GM12878 (cell line): ENCODE results near the gene UGT1A8. TPM values are rescaled to one million over a fixed set of nuclear protein-coding genes. Genes with fewer than 3 reads are reported as not detected.

Experiments
- ATAC-seq: fragments of 200-7000 bp; cut with Tn5 transposase; 3 replicates; pipeline ENCODE4 v1.9.1; 2020; ENCODE audit warnings: mild to moderate bottlenecking, moderate library complexity
- BruUV-seq: library from RNA; stranded (reverse); fragments of 400-500 nt; replicated peaks from 2 replicates; lab custom pipeline; 2021; lab: Mats Ljungman, UMichigan
- CTCF ChIA-PET: fragments of 300-600 bp; sonication (Branson Sonifier 250); formaldehyde crosslinking; extraction: SDS; loops from one replicate; lab custom pipeline; 2021; ENCODE audit warnings: inconsistent platforms; lab: Yijun Ruan, JAX
- POLR2A ChIA-PET: fragments of 350-600 bp; formaldehyde crosslinking; extraction: SDS; loops from one replicate; lab custom pipeline; 2021; ENCODE audit warnings: inconsistent platforms; lab: Charles Lee
- RAD21 ChIA-PET: fragments of 300-600 bp; sonication (Branson Sonifier 250); formaldehyde crosslinking; loops from one replicate; lab custom pipeline; 2023; ENCODE audit warnings: antibody characterized with exemption; ENCODE audit not compliant: unreplicated experiment; lab: Charles Lee
- SMC1A ChIA-PET: fragments of 300-600 bp; sonication (Branson Sonifier 250); formaldehyde crosslinking; loops from one replicate; lab custom pipeline; 2023; ENCODE audit not compliant: unreplicated experiment, uncharacterized antibody; lab: Charles Lee
- DNase-seq: peaks from one replicate; pipeline ENCODE4 v3.0.0-alpha.2; 2011; ENCODE audit warnings: low read depth, low spot score
- FAIRE-seq: peaks from 3 replicates; lab custom pipeline; 2011; peaks lifted over from hg19 to GRCh38; lab: Jason Lieb, UNC
- H2AFZ ChIP-seq: 2 replicates; pipeline ENCODE4 v1.6.0; 2011; ENCODE audit warnings: low read depth, low read length, control low read depth; ENCODE audit not compliant: control insufficient read depth
- H3K27ac ChIP-seq: 2 replicates; pipeline ENCODE4 v1.5.1; 2011; ENCODE audit warnings: control low read depth; ENCODE audit not compliant: control insufficient read depth, insufficient read depth
- H3K27me3 ChIP-seq, 2 experiments: replicated peaks in 1 of 2; 2 replicates each; pipeline versions ENCODE4 v1.6.0 to v1.6.1; 2011; ENCODE audit warnings: low read length in 1 of 2; ENCODE audit not compliant: control insufficient read depth in 2 of 2, insufficient read depth in 2 of 2
- H3K36me3 ChIP-seq, 2 experiments: 2 replicates each; pipeline ENCODE4 v1.5.1; 2011; ENCODE audit warnings: low read length in 1 of 2; ENCODE audit not compliant: control insufficient read depth in 2 of 2, insufficient read depth in 2 of 2
- H3K4me1 ChIP-seq: 2 replicates; pipeline ENCODE4 v1.6.1; 2011; ENCODE audit warnings: mild to moderate bottlenecking, low read length, moderate library complexity, mixed read lengths; ENCODE audit not compliant: control insufficient read depth, insufficient read depth
- H3K4me2 ChIP-seq: 2 replicates; pipeline ENCODE4 v1.6.0; 2011; ENCODE audit warnings: control low read depth; ENCODE audit not compliant: control insufficient read depth, insufficient read depth
- H3K4me3 ChIP-seq: fragments of 200-600 bp; sonication (generic); 2 replicates; pipeline ENCODE4 v1.5.1; 2016
- H3K79me2 ChIP-seq: 2 replicates; pipeline ENCODE4 v1.6.0; 2011; ENCODE audit warnings: low read length; ENCODE audit not compliant: control insufficient read depth, insufficient read depth
- H3K9ac ChIP-seq: 2 replicates; pipeline ENCODE4 v1.8.0; 2011; ENCODE audit warnings: low read length, control low read depth, mixed read lengths; ENCODE audit not compliant: control insufficient read depth, insufficient read depth
- H3K9me3 ChIP-seq: replicated peaks from 3 replicates; pipeline ENCODE4 v1.5.1; 2011; ENCODE audit warnings: mild to moderate bottlenecking, low read length; ENCODE audit not compliant: control insufficient read depth, insufficient read depth
- H4K20me1 ChIP-seq: 2 replicates; pipeline ENCODE4 v1.6.0; 2011; ENCODE audit not compliant: control insufficient read depth, insufficient read depth
- BHLHE40 ChIP-seq, 2 experiments: fragments of 450-650 bp in 1 of 2; IDR thresholded peaks; 2 replicates each; pipeline ENCODE4 v1.6.1; 2011 to 2017; ENCODE audit warnings: low read depth in 2 of 2, borderline replicate concordance in 1 of 2, improper control_type of control experiment in 1 of 2, low read length in 1 of 2, mild to moderate bottlenecking in 1 of 2
- CBX3 ChIP-seq: fragments of 200-600 bp; sonication (generic); IDR thresholded peaks from 2 replicates; pipeline ENCODE4 v1.6.1; 2016; ENCODE audit warnings: low read depth, borderline replicate concordance
- GABPA ChIP-seq: IDR thresholded peaks from 2 replicates; pipeline ENCODE4 v1.6.1; 2014; ENCODE audit warnings: antibody characterized with exemption, low read depth, mild to moderate bottlenecking, inconsistent platforms
- IKZF1 ChIP-seq: fragments of 450-650 bp; conservative IDR thresholded peaks from 2 replicates; pipeline ENCODE4 v1.6.1; 2017; ENCODE audit warnings: antibody characterized with exemption, mild to moderate bottlenecking
- LARP7 ChIP-seq: fragments of 450-650 bp; IDR thresholded peaks from 2 replicates; pipeline ENCODE4 v1.6.1; 2017; ENCODE audit warnings: mild to moderate bottlenecking
- NFYA ChIP-seq: IDR thresholded peaks from 2 replicates; pipeline ENCODE4 v1.6.1; 2011; ENCODE audit warnings: low read depth, mild to moderate bottlenecking, low read length, improper control_type of control experiment, borderline replicate concordance
- NR2C1 ChIP-seq: fragments of 450-650 bp; IDR thresholded peaks from 2 replicates; pipeline ENCODE4 v1.6.1; 2017; ENCODE audit warnings: antibody characterized with exemption, mild to moderate bottlenecking, moderate library complexity
- PAX5 ChIP-seq: IDR thresholded peaks from 2 replicates; pipeline ENCODE4 v1.6.1; 2011; ENCODE audit warnings: low read depth, low read length, borderline replicate concordance
- PAX8 ChIP-seq: fragments of 450-650 bp; IDR thresholded peaks from 2 replicates; pipeline ENCODE4 v1.6.1; 2017; ENCODE audit warnings: mild to moderate bottlenecking, moderate library complexity
- POLR2AphosphoS2 ChIP-seq: IDR thresholded peaks from 2 replicates; pipeline ENCODE4 v1.6.1; 2011; ENCODE audit warnings: low read depth, mild to moderate bottlenecking, low read length, improper control_type of control experiment, moderate library complexity
- RBBP5 ChIP-seq: fragments of 200-600 bp; sonication (generic); conservative IDR thresholded peaks from 2 replicates; pipeline ENCODE4 v1.6.1; 2016
- REST ChIP-seq: IDR thresholded peaks from 2 replicates; pipeline ENCODE4 v1.6.1; 2012; ENCODE audit warnings: mild to moderate bottlenecking, low read depth, low read length
- SUZ12 ChIP-seq: fragments of 200-600 bp; sonication (generic); IDR thresholded peaks from one replicate; pipeline ENCODE4 v1.6.1; 2018; ENCODE audit warnings: antibody characterized with exemption, mild to moderate bottlenecking; ENCODE audit not compliant: unreplicated experiment
- ZBTB40 ChIP-seq: fragments of 450-650 bp; IDR thresholded peaks from 2 replicates; pipeline ENCODE4 v1.6.1; 2016; ENCODE audit warnings: mild to moderate bottlenecking, moderate library complexity, borderline replicate concordance
- WGBS: methylation state at CpG from one replicate; pipeline ENCODE4 v1.1.6; 2016; ENCODE audit warnings: low lambda C conversion rate; ENCODE audit not compliant: insufficient replicate concordance, insufficient coverage; ENCODE audit errors: missing lambda C conversion rate; 5-methylcytosine and 5-hydroxymethylcytosine counted together
- in situ Hi-C: fragments of 300-500 bp; cut with MboI; formaldehyde crosslinking; loops from 9 replicates; pipeline ENCODE4 v1.14.3; 2018; ENCODE audit warnings: mixed read lengths
- intact Hi-C: fragments of 100-400 bp; cut with micrococcal nuclease; formaldehyde crosslinking; loops from one replicate; pipeline ENCODE4 v1.14.2; 2022; ENCODE audit not compliant: unreplicated experiment
- polyA plus RNA-seq, 11 experiments: library from polyadenylated mRNA; depleted of rRNA in 4 of 11; unstranded in 6 of 11; stranded (reverse) in 5 of 11; fragments of >200 nt; fragmentation: Nextera tagmentation in 4 of 11; fragmentation: Illumina TruSeq in 1 of 11; extraction: Ambion mirVana in 4 of 11; extraction: Trizol in 1 of 11; gene quantifications; 1 replicate in 1 of 11; 2 replicates in 10 of 11; pipeline versions ENCODE4 v1.2.1 to v1.2.3, GENCODE V29; 2011 to 2016; ENCODE audit warnings: inconsistent platforms in 2 of 11, missing spikeins in 2 of 11, low read depth in 1 of 11
- total RNA-seq, 4 experiments: library from RNA; depleted of rRNA in 3 of 4; stranded (reverse); fragments of >200 nt in 3 of 4; fragmentation: Illumina TruSeq in 1 of 4; extraction: Trizol in 1 of 4; gene quantifications; 2 replicates each; pipeline versions ENCODE4 v1.2.1 to v1.2.3, GENCODE V29; 2013 to 2021

The UGT1A8 gene
- total and polyA plus RNA-seq, 10 of the 15 experiments (the other 5 are each of a cell fraction or from before 2014, with no cell fraction given): not detected

- CTCF ChIA-PET: no interaction called here
- WGBS: 34% methylated on average over 4 of the region's 4 CpGs
- Histone ChIP-seq H3K36me3 (no peaks in the 10 kb centered on the region), H4K20me1 (no peaks in the 10 kb centered on the region), H3K4me3 (no peak overlapping the region), H3K27ac (no peak overlapping the region), H3K9me3 (no peaks in the 10 kb centered on the region)
- SMC1A ChIA-PET: no interaction called here
- TF ChIP-seq PAX5 (no peak), NR2C1 (no peak), BHLHE40 (IDR thresholded peaks at IDR 0.05; ENCODE audit: borderline replicate concordance in 1 of 2, low read depth in 2 of 2, low read length in 1 of 2) (no peak), GABPA (no peak), POLR2AphosphoS2 (no peak), RBBP5 (no peak), IKZF1 (no peak), CBX3 (no peak), ZBTB40 (no peak), REST (no peak), SUZ12 (no peak), NFYA (no peak), LARP7 (no peak), PAX8 (no peak)
- TF ChIP-seq, all 136 proteins: peak for 0
- intact Hi-C loops (no loop called here), in situ Hi-C loops (no loop called here)
- Histone ChIP-seq H3K4me2 (no peak overlapping the region), H3K27me3 (no peaks in the 10 kb centered on the region; a peak in 1 of 4 replicates), H3K79me2 (no peaks in the 10 kb centered on the region), H3K9ac (no peak overlapping the region), H3K4me1 (no peaks in the 10 kb centered on the region), H2AFZ (no peak overlapping the region)
- ATAC-seq (no peak), FAIRE-seq (no peak), DNase-seq (no peak)
- ChIA-PET POLR2A (no interaction called here), RAD21 (no interaction called here)
- no TSS peak for BruUV-seq
Observed at GRCh38 chr2:233674995-233675394, 57.6 kb downstream of the UGT1A8 start.
